ENCODE results near the gene TRMT44. TPM values are rescaled to one million over a fixed set of nuclear protein-coding genes. Genes with fewer than 3 reads are reported as not detected.

TRMT44 gene
- total and polyA plus RNA-seq, 2 of the 4 experiments (the other 2 are of a cell fraction), result 7.3 to 8.1 TPM

DNA sequence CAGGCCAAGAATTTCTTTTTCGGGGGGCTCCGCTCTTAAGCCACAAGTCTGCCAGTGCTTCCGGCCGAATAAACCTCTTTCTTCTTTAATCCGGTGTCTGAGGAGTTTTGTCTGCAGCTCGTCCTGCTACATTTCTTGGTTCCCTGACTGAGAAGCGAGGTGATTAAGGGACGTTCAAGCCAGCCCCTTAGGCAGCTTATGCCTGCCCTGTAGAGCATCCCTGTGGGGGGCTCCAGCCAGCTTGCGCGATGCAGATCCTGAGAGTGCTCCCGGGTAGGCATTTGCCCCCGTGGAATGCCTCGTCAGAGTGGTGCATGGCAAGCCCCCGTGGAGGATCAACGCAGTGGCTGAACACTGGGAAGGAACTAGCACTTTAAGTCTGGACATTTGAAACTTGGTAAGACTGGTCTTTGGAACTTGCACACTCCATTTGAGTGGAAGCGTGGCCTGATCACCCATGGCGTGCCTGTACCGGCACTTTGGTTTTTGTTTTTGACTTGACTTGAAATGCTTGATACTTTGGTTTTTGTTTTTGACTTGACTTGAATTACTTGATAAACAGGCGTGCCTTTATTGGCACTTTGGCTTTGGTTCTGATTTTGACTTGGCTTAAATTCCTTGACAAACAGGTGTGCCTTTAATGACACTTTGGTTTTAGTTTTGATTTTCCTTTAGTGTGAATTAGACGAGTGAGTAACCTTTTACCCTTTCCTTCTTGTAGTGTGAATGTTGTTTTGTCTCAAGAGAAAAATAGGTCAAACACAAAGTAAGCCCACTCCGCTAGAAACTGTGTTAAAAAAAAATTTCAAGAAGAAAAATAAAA lies 6.1 kb upstream of the TRMT44 start:
- Histone ChIP-seq H2BK15ac (ENCODE audit: low read depth, low read length) (no peak overlapping the region), H4K8ac (ENCODE audit: low read depth in 2 of 2, low read length in 2 of 2) (no peak overlapping the region), H3K9me3 (ENCODE audit: control insufficient read depth, insufficient read depth, low read length) (no peaks in the 10 kb centered on the region), H3K4me2 (ENCODE audit: low read depth, low read length) (no peak overlapping the region), H2BK5ac (ENCODE audit: low read depth, low read length, poor library complexity, severe bottlenecking) (no peak overlapping the region), H3K23ac (ENCODE audit: low read depth, low read length) (no peak overlapping the region), H3K27me3 (ENCODE audit: control insufficient read depth, insufficient read depth, low read length) (no peaks in the 10 kb centered on the region), H3K4ac (ENCODE audit: low read depth, low read length) (no peak overlapping the region), H2AK5ac (ENCODE audit: low read depth, low read length) (no peak overlapping the region), H2BK120ac (ENCODE audit: low read depth, low read length) (no peak overlapping the region), H4K5ac (ENCODE audit: low read depth, low read length) (no peak overlapping the region), H2AFZ (replicated peaks; ENCODE audit: low read length, poor library complexity) (no peak overlapping the region), H3K9ac (ENCODE audit: low read depth, low read length) (no peak overlapping the region), H2BK20ac (ENCODE audit: low read depth, low read length) (no peak overlapping the region), H3K27ac (ENCODE audit: insufficient read depth, low read length) (no peak overlapping the region), H4K91ac (ENCODE audit: insufficient read depth, low read depth, low read length) (no peak overlapping the region), H2AK9ac (replicated peaks; ENCODE audit: low read depth, low read length, poor library complexity) (no peak overlapping the region), H3K9me1 (ENCODE audit: insufficient read depth, low read length) (peaks cover 5% of the 10 kb centered on the region; the same call in 1 of the 2 replicates), H3K79me1 (ENCODE audit: low read depth in 1 of 2, low read length in 2 of 2) (peaks cover 21 to 47% of the 10 kb centered on the region in 2 experiments), H3K56ac (ENCODE audit: extremely low read depth, insufficient read depth, low read length) (no peak overlapping the region), H3K18ac (ENCODE audit: low read depth, low read length) (no peak overlapping the region), H3K14ac (replicated peaks; ENCODE audit: low read depth, low read length) (no peak overlapping the region), H3K4me1 (ENCODE audit: control insufficient read depth, insufficient read depth, low read length) (peaks cover 9% of the 10 kb centered on the region), H3K4me3 (ENCODE audit: insufficient read depth, low read depth, low read length) (no peak overlapping the region), H4K20me1 (ENCODE audit: insufficient read depth, low read length) (no peaks in the 10 kb centered on the region), H3K36me3 (ENCODE audit: control insufficient read depth, insufficient read depth, low read length) (no peaks in the 10 kb centered on the region)
- intact Hi-C loops (cut with micrococcal nuclease) (no loop called here), in situ Hi-C loops (cut with MboI; ENCODE audit: low sequenced_read_pairs) (loop anchor here (25.0 kb wide), 1 partner anchor 1653 kb away; no protein-coding TSS in a partner anchor), dilution Hi-C loops (cut with HindIII; ENCODE audit: low sequenced_read_pairs, unreplicated experiment) (no loop called here)
- WGBS, 2 experiments (ENCODE audit: extremely low coverage in 2 of 2, insufficient read length in 1 of 2), result 93% methylated on average over 8 of the region's 21 CpGs; no CpG with 5 or more reads in 1 of the 2 experiments
- CTCF ChIA-PET, result no interaction called here
- no TSS peak for BruUV-seq (replicated peaks)
- ATAC-seq (ENCODE audit: low read depth) (no peak), DNase-seq (no peak)
- POLR2A ChIA-PET (ENCODE audit: unreplicated experiment), result no interaction called here
- TF ChIP-seq BHLHE40 (IDR thresholded peaks at IDR 0.05; ENCODE audit: low read depth, low read length) (no peak), FOS (IDR thresholded peaks at IDR 0.05; ENCODE audit: low read depth, low read length) (no peak), SMC3 (IDR thresholded peaks at IDR 0.05; ENCODE audit: low read depth, low read length) (no peak), CHD1 (IDR thresholded peaks at IDR 0.05; ENCODE audit: low read depth, low read length) (no peak), NFE2L2 (IDR thresholded peaks at IDR 0.05; ENCODE audit: low read depth, low read length) (no peak), RAD21 (IDR thresholded peaks at IDR 0.05; ENCODE audit: low read length) (no peak), RFX5 (IDR thresholded peaks at IDR 0.05; ENCODE audit: low read depth, low read length) (no peak), POLR2A (IDR thresholded peaks at IDR 0.05; ENCODE audit: low read depth, low read length) (no peak), RCOR1 (IDR thresholded peaks at IDR 0.05; ENCODE audit: insufficient replicate concordance, low read length) (no peak), MAFK (IDR thresholded peaks at IDR 0.05; ENCODE audit: low read depth, low read length) (no peak)
